ENCODE measurements around the gene CTTNBP2.

The CTTNBP2 gene

DNA sequence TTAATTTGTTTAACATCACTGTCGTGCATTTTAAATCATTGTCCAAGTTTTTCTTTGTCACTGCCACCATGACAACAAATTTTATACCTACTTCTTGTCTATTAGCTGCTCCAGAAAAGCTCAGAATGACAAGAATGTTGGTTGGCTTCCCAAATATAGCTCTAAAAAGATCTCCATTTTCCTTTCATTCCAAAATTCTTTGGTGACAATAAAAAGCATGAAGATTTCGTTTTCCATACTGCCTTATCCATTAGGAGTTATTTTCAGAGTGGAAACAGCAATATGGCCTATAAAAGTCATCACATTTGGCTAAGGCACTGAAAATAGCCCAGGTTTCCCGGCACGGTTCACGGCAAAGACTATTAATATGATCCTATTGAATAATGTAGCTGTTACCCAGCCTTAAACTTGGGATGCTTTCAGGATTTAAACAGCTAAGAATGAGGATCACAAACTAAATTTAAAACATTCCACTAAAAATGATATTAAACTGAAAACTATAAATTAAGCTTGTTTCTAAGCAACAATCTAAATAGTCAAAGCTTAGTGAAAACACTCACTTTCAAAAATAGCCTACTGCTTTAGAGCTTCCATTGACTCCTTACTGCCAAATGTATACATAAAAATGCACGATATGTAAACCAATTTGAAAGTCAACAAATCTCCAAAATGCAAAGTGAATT, 2.7 kb downstream of the CTTNBP2 start:
- no peak for DNase-seq

DNA sequence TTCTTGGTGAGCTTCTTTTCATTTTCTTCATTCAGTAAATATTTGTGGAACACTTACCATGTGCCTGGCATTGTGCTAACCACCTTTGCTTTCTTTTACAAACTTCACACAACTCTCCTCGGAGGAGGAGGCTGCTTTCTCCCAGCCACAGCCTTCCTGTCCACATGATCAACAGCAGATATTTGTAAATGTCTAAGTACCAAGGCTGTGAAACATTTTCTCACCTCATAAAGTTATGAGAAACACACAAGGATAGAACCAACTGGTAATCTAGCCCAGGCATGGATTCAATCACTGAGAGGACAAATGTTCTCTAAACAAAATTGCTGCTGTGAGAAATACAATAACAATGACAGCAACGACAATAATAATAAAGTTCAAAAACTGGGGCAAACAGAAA, 3.9 kb downstream of the CTTNBP2 start:
- no peak for DNase-seq

DNA sequence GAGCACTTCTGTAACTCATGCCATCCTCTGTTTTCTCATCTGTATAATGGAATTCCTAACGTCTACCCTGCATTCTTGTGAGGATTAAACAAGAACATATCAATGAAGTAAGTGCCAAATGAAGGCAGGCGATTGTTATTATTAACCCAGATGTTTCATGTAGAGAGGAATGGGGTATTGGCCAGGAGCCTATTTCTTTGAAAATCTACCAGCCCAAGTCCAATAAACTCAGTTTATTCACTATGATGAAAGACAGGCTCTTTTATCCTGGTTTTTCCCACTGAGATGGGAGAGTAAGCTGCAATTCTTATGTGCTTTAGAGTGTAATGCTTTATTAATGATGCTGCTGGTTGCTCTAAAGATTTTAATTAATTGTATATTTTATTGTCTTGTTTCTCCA, 9.6 kb downstream of the CTTNBP2 start:
- DNase-seq: no peak

GRCh38 chr7:117862378-117862777, 10.9 kb downstream of the CTTNBP2 start:
- no peak for DNase-seq

DNA sequence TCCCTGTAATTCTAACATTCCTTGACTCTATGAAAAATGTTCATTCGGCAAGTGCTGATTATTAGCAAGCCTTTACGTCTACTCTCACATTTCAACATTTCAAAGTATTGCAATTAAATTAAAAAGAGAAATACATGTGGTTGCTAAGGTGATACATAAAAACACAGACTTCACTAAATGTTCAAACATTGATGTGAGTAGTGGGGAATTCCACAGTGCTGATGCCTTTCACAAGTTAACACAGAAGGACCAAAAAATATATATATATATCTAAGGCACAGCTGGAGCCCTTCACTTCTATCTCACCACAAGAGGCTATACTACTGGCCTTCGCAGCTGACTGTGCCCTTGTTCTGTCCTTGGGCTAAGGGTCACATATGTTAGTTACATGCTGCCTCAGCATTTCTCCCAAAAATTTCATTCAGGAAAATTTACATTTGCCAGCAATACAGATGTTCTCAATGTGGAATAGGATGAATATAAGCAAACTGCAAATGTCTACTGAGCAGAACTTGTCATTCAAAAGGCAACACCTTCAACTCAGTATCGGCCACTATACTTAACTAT, 13.9 kb downstream of the CTTNBP2 start:
- no peak for DNase-seq

GRCh38 chr7:117858712-117859111, 14.5 kb downstream of the CTTNBP2 start:
- no peak for DNase-seq

DNA sequence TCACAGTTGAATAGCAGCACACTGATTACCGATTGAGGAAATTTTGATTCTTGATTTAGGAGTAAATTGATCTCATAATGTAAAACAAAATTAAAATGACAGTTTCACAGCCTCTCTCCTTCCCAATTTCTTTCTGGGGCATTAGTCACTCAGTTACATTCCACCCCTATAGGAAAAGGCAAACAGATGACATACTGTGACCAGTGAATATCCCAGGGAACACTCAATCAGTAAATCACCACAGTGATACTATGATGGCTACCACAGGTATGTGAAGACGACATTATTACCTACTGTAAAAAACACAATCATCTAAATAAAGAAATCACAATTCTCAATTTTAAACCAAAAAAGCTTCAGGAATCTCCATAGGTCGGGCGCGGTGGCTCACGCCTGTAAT, 15.5 kb downstream of the CTTNBP2 start:
- DNase-seq: no peak

DNA sequence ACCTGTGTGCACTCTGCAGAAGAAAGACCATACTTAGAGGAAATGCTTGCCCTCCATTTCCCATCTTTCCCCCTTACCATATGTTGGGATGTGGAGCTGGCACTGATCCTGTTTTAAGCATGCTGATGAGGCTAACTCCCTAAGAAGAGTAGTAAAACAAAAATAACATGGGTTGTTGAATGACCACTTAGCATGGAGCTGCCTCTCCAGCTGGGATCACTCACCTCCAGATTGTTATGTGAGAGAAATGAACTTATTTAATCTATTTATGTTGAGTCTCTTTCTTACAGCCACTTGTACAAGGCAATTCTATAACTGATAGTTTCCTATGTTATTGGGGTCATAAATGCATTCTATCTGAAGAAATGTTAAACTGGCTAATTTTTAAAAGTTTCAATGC, 17.0 kb downstream of the CTTNBP2 start:
- no peak for DNase-seq

GRCh38 chr7:117854186-117854585, 19.1 kb downstream of the CTTNBP2 start:
- DNase-seq: peak; percentile 14

DNA sequence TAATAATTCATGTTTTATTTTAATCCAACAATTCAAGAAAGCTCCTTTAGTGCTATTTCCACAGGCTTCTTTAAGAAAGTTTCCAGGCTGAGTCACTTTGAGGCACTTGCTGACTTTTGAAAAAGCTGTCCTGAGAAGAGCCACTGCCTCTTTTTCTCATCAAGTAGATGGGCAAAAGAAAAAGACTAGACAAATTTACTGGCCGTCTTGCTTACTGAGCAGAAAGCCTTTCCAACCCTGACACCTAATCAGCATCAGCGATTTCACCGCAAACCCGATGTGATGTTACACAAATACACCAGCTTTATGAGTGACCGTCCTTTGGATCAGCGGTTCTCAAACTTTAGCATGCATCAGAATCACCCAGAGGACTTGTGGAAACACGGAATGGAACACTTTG, 24.3 kb downstream of the CTTNBP2 start:
- no peak for DNase-seq

- DNase-seq: no peak
Measured at GRCh38 chr7:117844678-117845077, 28.6 kb downstream of the CTTNBP2 start.

GRCh38 chr7:117841611-117842010, 31.6 kb downstream of the CTTNBP2 start:
- DNase-seq: no peak

DNA sequence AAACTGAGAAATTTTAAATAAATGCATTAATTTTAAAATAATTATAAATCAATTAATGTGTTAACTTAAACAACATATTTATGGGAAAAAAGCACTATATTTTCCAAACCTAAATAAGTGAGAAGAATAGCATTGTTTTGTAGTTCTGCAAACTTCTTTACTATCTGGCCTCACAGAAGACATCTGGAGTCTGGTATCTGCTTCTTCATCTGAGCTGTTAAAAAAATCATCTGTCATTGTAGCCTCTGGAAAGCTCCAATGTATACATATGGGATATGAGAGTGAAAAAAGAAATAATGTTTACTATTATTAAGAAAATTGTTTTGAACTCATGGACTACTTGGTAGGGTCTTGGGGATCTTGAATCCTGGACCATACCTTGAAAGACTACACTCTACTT, 32.2 kb downstream of the CTTNBP2 start:
- no peak for DNase-seq

DNA sequence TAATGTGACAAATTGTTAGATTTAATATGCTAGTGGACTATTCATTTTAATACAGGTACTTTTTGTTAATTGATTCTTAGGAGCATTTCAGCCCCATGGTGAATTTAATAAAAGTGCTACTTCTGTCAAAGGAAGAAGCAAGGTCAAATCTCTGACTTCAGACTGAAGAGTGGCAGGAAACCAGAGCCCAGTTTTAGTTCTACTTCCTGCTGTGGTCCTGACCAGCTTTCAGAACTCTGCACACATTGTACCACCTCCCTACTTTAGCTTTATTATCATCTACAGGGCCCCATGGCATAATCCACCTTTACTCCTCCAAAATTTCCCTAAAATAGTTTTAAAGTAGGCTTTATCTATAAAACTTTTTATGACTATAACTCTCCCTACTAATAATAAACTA, 33.7 kb downstream of the CTTNBP2 start:
- no peak for DNase-seq

GRCh38 chr7:117837841-117838240, 35.4 kb downstream of the CTTNBP2 start:
- DNase-seq: peak; percentile 81

DNA sequence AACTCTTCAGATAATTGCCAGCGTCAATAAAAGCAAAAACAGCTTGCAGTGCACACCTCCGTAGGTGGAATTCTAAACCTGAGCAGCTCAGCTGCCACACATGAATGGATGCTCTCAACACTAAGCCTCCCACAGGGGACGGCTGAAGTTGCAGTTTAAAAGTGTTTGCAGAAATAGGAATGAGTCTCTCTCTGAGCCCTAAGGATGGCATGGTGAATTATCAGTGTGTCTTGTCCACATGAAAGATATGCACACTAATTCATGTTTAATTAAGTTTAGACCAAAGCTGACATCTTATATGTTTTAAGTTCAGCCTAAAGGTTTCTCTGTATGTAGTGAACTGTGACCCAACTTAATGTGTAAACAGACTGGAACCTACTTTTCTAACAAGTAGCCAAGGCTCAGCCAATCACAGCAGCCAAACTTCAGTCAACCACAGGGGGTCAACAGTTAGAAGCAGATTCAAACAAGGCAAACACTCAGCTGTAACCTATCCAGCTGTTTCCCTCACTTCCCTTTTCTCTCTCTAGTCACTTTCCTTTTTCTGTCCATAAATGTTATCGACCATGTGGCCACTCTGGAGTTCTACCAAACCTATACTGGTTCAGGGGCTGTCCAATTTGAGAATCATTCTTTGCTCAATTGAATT, 38.1 kb downstream of the CTTNBP2 start:
- peak; percentile 100 for DNase-seq

DNA sequence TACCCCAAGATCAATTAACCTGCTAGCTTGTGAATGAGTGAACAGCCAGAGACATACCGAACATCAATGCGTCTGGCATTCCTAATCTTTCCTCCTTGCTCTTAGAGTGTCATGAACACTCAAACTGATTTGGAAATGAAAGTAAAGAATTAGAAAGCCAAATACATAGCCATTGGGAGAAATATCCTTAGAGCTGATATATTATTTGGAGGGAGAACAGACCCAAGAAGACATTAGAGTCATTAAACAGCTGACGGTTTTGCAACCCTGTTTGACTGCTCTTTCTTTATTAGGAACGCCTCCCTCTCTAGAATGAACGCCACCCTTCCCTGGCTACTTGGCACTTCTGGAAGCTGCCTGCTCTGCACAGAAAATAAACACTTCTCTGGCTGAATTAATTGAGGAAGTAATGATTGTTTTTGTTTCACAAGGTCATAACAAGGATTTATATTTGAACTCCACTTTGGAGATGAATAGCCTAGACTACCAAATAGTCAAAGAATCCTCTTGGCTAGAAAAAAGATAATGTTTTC, 42.8 kb downstream of the CTTNBP2 start:
- peak; percentile 87 for DNase-seq

- peak; percentile 27 for DNase-seq
Measured at GRCh38 chr7:117829450-117830117, 43.7 kb downstream of the CTTNBP2 start.

DNA sequence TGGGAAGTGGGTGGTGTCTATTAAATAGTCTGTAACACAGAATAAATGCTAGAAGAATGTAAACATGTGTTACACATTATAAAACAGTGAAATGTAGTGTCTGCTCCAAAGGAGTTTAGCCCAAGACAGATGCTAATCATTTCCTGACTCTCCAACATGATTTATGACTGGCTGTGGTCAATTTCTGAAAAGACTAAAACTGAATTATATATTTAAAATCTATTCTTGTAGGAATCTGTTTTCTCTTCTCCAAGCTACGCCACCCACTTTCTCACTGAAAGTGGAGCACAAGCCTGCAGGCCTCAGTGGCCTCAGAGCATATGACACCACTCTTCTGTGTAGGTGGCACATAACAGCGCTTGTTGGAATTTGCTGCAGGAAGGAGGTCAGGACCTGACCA, 44.4 kb downstream of the CTTNBP2 start:
- DNase-seq: no peak

DNA sequence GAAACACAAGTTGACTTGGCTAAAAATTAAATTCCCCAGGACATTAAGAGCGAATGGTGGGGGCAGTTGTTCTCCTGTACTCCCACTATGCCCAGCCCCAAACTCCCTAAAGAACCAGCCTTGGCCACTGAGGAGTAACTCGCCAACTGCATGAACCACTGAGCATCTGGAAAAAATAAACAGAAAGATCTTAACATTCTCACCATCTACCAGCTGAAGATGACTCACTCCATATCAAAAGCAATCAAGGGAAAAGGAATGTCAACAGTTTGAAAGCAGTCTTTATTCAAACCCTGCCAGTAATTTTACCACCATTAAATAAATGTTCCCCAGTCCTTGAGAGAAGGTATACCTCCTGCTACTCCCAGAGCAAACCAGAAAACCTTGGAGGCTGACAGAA, 45.4 kb downstream of the CTTNBP2 start:
- peak; percentile 98 for DNase-seq

- DNase-seq: no peak
Measured at GRCh38 chr7:117825132-117825531, 48.1 kb downstream of the CTTNBP2 start.

DNA sequence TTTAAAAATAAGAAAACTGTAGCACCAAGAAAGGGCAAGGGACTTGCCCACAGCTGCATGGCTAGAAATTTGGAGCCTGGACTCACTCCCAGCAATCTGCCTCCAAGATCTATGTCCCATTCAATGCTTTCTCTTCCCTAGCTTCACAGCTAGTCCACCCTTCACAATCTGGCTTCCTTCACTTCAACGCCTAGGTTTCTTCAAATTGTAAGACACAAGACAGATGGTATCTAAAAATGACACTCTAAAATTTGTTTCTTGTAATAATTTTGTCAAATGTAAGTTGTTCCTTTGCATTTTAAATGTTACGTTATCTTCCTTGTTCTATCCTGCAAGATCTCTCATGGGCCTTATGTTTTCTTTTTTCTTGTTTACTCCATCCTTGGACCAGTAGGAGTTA, 48.6 kb downstream of the CTTNBP2 start:
- no peak for DNase-seq

GRCh38 chr7:117819558-117819957, 53.7 kb downstream of the CTTNBP2 start:
- DNase-seq: no peak

GRCh38 chr7:117818232-117818631, 55.0 kb downstream of the CTTNBP2 start:
- peak; percentile 36 for DNase-seq

Data from DMS79 treated with DMSO at 0.1 percent for 48 hours (cell line).